WTC11 (cell line): ENCODE measurements around the gene LCN15. TPM values are rescaled to one million over a fixed set of nuclear protein-coding genes. Genes with fewer than 3 reads are reported as not detected.

Experiments
- ATAC-seq: fragments of 200-7000 bp; cut with Tn5 transposase; 2 replicates; pipeline ENCODE4 v1.10.0; 2021; ENCODE audit warnings: mild to moderate bottlenecking, moderate library complexity
- CTCF ChIA-PET: fragments of 300-600 bp; sonication (Branson Sonifier 250); formaldehyde crosslinking; loops from one replicate; lab custom pipeline; 2021; ENCODE audit warnings: antibody characterized with exemption; lab: Charles Lee
- POLR2A ChIA-PET: fragments of 350-600 bp; sonication (Branson Sonifier 250); formaldehyde crosslinking; loops from one replicate; lab custom pipeline; 2021; ENCODE audit warnings: antibody characterized with exemption; lab: Charles Lee
- DNase-seq: peaks from one replicate; pipeline ENCODE4 v3.0.0; 2021; ENCODE audit warnings: low spot score
- H3K27ac Mint-ChIP-seq: 2 replicates; pipeline ENCODE4 v1.8.0; 2021; ENCODE audit warnings: mixed read lengths
- H3K27me3 Mint-ChIP-seq: 2 replicates; pipeline ENCODE4 v1.8.0; 2021; ENCODE audit warnings: low read depth, mild to moderate bottlenecking, moderate library complexity, mixed read lengths
- H3K36me3 Mint-ChIP-seq: 2 replicates; pipeline ENCODE4 v1.8.0; 2021; ENCODE audit warnings: mixed read lengths
- H3K4me1 Mint-ChIP-seq: 2 replicates; pipeline ENCODE4 v1.8.0; 2022; ENCODE audit warnings: mixed read lengths
- H3K4me3 Mint-ChIP-seq: 2 replicates; pipeline ENCODE4 v1.8.0; 2021; ENCODE audit warnings: mild to moderate bottlenecking, moderate library complexity, mixed read lengths
- H3K9me3 Mint-ChIP-seq: 2 replicates; pipeline ENCODE4 v1.8.0; 2021; ENCODE audit warnings: mixed read lengths
- ARID4B ChIP-seq: sonication (generic); formaldehyde crosslinking; IDR thresholded peaks from 2 replicates; pipeline ENCODE4 v1.8.0; 2023; ENCODE audit warnings: missing genetic modification reagents, mild to moderate bottlenecking, borderline replicate concordance
- ATF2 ChIP-seq: sonication (generic); formaldehyde crosslinking; IDR thresholded peaks from 2 replicates; pipeline ENCODE4 v1.8.1; 2022; ENCODE audit warnings: low read depth, missing genetic modification reagents, borderline replicate concordance
- ATF3 ChIP-seq: sonication (generic); formaldehyde crosslinking; conservative IDR thresholded peaks from 2 replicates; pipeline ENCODE4 v1.8.1; 2022; ENCODE audit warnings: mild to moderate bottlenecking, missing genetic modification reagents
- CREB1 ChIP-seq: sonication (generic); formaldehyde crosslinking; IDR thresholded peaks from 2 replicates; pipeline ENCODE4 v1.8.0; 2023; ENCODE audit warnings: mild to moderate bottlenecking, missing genetic modification reagents
- ERG ChIP-seq: fragments of 250-450 bp; sonication (Bioruptor Pico); IDR thresholded peaks from 2 replicates; pipeline ENCODE4 v1.8.0; 2021; ENCODE audit warnings: mild to moderate bottlenecking
- ETV6 ChIP-seq: sonication (generic); formaldehyde crosslinking; IDR thresholded peaks from 2 replicates; pipeline ENCODE4 v1.8.1; 2022; ENCODE audit warnings: mild to moderate bottlenecking, missing genetic modification reagents
- MAX ChIP-seq: sonication (generic); formaldehyde crosslinking; IDR thresholded peaks from 2 replicates; pipeline ENCODE4 v1.8.0; 2022; ENCODE audit warnings: mild to moderate bottlenecking, missing genetic modification reagents
- MLX ChIP-seq: sonication (generic); formaldehyde crosslinking; IDR thresholded peaks from 2 replicates; pipeline ENCODE4 v1.8.1; 2023; ENCODE audit warnings: mild to moderate bottlenecking, missing genetic modification reagents, moderate library complexity
- PREB ChIP-seq: sonication (generic); formaldehyde crosslinking; IDR thresholded peaks from 2 replicates; pipeline ENCODE4 v1.8.1; 2022; ENCODE audit warnings: mild to moderate bottlenecking, missing genetic modification reagents, moderate library complexity, borderline replicate concordance
- RORB ChIP-seq: fragments of 250-450 bp; sonication (Bioruptor Pico); IDR thresholded peaks from 2 replicates; pipeline ENCODE4 v1.9.0; 2021; ENCODE audit warnings: mild to moderate bottlenecking
- SMAD3 ChIP-seq: sonication (generic); formaldehyde crosslinking; IDR thresholded peaks from 2 replicates; pipeline ENCODE4 v1.8.0; 2022; ENCODE audit warnings: missing genetic modification reagents, mild to moderate bottlenecking, borderline replicate concordance
- TEAD4 ChIP-seq: sonication (generic); formaldehyde crosslinking; IDR thresholded peaks from 2 replicates; pipeline ENCODE4 v1.8.0; 2022; ENCODE audit warnings: mild to moderate bottlenecking, missing genetic modification reagents
- ZNF138 ChIP-seq: sonication (generic); formaldehyde crosslinking; conservative IDR thresholded peaks from 2 replicates; pipeline ENCODE4 v1.8.1; 2022; ENCODE audit warnings: mild to moderate bottlenecking, moderate library complexity, missing genetic modification reagents
- ZNF396 ChIP-seq: fragments of 250-450 bp; sonication (Bioruptor Pico); IDR thresholded peaks from 2 replicates; pipeline ENCODE4 v1.8.0; 2021; ENCODE audit warnings: mild to moderate bottlenecking, moderate library complexity, borderline replicate concordance
- ZNF512 ChIP-seq: sonication (generic); formaldehyde crosslinking; IDR thresholded peaks from 2 replicates; pipeline ENCODE4 v1.8.1; 2022; ENCODE audit warnings: missing genetic modification reagents, borderline replicate concordance
- ZSCAN18 ChIP-seq: fragments of 250-450 bp; sonication (Bioruptor Pico); IDR thresholded peaks from 2 replicates; pipeline ENCODE4 v2.1.2; 2022; ENCODE audit warnings: mild to moderate bottlenecking, moderate library complexity
- total RNA-seq: library from RNA; stranded (reverse); gene quantifications from 3 replicates; pipeline ENCODE4 v1.2.3, GENCODE V29; 2021

LCN15 gene
- total RNA-seq, 1 experiment from 2014 or later = 0.52 TPM

GRCh38 chr9:136762915-136763648 is 1.2 kb downstream of the LCN15 start (continued):
- no peak for TF ChIP-seq MLX
- no peak for TF ChIP-seq TEAD4 (CRISPR knock-in tag)
- TF ChIP-seq ATF2 (CRISPR knock-in tag) = no peak
- no peak for TF ChIP-seq ERG (CRISPR knock-in tag)
- TF ChIP-seq ETV6 (CRISPR knock-in tag) = no peak
- TF ChIP-seq, all 79 proteins: peak for 4

- DNase-seq = peak; percentile 13
- Mint-ChIP-seq H3K4me3 (no peak overlapping the region), H3K4me1 (peaks cover 11% of the 10 kb centered on the region), H3K27me3 (peaks cover 8% of the 10 kb centered on the region), H3K27ac (no peak overlapping the region), H3K36me3 (no peaks in the 10 kb centered on the region; the same call in 1 of the 2 replicates), H3K9me3 (peaks cover 7% of the 10 kb centered on the region)
- POLR2A ChIA-PET = interaction anchor here (0.5 kb wide), 1 partner anchor 25 kb away, joined by 4 read pairs; no protein-coding TSS in a partner anchor
- no peak for ATAC-seq
- TF ChIP-seq PREB (CRISPR knock-in tag) (no peak), ATF3 (no peak), ZNF138 (CRISPR knock-in tag) (no peak), CREB1 (CRISPR knock-in tag) (no peak), MAX (CRISPR knock-in tag) (no peak), ZNF396 (CRISPR knock-in tag) (no peak), ZSCAN18 (CRISPR knock-in tag) (no peak), ETV6 (CRISPR knock-in tag) (no peak), ATF2 (CRISPR knock-in tag) (no peak), RORB (CRISPR knock-in tag) (no peak), SMAD3 (CRISPR knock-in tag) (no peak), TEAD4 (CRISPR knock-in tag) (no peak), ARID4B (CRISPR knock-in tag) (no peak), ZNF512 (no peak)
- CTCF ChIA-PET = interaction anchor here (0.8 to 3.7 kb wide), 18 partner anchors 8 to 401 kb away, joined by 3 to 23 read pairs (median 6); partner anchors contain the start of genes DIPK1B, LCN10, SAPCD2 and TMEM141
Measured at GRCh38 chr9:136762221-136762691, 2.1 kb downstream of the LCN15 start.
